Kasumi-1 (cell line): ENCODE measurements around the gene ZNF76.

Experiments
- DNase-seq, 2 experiments: peaks; one replicate each; lab custom pipeline; 2025; lab: John Stamatoyannopoulos, UW

Gene ZNF76

DNA sequence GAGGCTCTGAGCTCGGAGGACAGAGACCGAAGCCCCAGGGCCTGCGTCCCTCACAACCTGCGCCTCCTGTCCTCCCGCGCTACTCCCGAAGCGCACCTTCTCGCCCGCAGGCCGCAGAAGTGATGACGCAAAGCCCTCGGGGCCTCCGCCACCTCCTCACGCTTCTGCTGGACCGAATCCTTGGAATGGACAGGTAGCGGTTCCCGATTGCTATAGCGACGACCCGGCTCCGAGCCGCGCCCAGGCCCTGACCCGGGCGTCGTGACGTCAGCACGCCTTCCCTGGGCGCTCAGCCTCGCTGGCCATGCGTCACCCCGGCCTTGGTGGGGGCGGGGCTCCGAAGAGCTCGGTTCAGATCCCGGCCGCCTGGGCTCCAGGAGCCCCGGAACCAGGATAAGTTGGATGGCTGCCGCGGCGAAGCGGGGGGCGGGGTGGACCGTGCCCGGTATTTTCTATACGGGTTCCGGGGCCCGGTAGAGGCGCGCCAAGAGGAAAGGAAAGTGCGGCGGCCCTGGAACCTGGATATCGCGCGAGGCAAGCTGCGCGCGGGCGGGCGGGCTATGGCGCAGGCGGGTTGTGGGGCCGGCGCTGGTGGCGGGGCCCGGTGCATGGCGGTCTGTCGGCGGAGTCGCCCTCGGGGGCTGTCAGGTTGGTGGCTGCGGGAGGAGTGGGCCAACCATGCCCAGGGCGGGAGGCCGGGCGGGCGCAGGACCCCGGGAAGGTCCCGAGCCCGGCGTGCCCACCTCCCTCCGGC, at the start of gene ZNF76:
Gene ZNF76 (plus strand): TSS at position 542 of the 754 bp plus-strand sequence. CDS start 21,417 bp downstream, outside the sequence.
- DNase-seq: peak; percentile 84 to 90

DNA sequence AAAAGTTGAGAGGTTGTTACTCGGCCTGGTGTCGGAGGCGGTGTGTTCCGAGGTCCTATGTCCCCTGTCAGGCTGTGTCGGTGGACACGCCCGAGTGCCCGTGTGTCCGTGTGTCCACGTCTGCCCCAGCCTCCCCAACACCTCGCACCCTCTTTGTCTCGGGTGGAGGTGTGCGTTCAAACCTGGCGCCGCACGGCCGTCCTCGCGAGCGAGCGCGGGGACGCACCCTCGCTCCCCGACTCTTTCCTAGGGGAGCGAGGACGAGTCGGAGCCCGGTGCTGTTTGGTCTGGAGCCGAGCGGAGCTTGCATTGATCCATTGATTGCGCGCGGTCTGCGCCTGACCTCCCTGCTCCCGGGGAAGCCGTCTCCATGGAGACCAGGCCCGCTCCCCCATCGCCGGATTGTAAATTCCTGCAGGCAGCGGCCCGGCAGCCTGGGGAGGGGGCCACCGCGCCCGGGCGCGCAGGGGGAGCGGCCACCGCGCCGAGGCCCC, 46.2 kb upstream of the ZNF76 start:
- no peak for DNase-seq

DNA sequence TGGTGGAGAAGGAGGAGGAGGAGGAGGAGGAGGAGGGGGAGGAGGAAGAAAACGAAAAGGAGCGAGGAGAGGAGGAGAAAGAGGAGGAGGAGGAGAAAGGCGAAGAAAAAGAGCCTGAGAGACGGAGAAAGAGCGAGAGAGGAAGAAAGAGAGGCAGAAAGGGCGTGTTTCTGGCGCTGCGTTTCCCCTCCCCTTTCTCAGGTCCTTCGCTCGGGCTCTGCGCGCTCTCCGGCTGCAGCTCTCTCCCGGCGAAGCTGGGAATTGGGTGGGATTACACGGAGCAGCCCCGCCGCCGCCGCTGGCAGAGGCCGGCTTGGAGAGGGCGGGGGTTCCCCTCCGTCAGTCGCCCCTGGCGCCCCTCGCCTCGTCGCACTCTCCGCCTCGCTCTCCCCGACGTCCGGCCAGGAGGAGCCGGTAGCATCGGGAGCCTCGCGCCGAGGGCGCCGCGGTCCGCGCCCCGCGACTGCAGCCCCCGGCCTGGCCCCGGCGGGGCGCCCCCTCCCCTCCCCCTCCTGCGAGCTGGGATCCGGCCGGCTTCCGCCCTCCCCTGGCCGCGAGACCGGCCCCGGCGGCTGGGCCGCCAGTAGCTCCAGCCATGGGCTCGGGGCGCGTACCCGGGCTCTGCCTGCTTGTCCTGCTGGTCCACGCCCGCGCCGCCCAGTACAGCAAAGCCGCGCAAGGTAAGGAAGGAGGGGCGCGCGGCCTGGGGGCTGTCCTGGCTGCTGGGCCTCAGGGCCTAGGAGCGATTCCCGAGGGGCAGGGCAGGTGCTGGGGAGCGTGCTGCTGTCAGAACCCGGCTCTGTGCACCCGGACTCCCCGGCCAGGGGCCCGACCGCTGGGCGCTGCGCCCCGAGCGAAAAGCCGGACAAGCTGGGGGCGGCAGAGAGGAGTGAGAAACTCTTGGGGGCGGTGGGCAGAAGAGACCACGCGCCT, 45.4 kb upstream of the ZNF76 start, which contains the start of gene SCUBE3:
Gene SCUBE3 (plus strand): TSS at position 133 of the 933 bp plus-strand sequence. CDS start 463 bp downstream, at position 596.
- DNase-seq: peak; percentile 12 to 19

DNA sequence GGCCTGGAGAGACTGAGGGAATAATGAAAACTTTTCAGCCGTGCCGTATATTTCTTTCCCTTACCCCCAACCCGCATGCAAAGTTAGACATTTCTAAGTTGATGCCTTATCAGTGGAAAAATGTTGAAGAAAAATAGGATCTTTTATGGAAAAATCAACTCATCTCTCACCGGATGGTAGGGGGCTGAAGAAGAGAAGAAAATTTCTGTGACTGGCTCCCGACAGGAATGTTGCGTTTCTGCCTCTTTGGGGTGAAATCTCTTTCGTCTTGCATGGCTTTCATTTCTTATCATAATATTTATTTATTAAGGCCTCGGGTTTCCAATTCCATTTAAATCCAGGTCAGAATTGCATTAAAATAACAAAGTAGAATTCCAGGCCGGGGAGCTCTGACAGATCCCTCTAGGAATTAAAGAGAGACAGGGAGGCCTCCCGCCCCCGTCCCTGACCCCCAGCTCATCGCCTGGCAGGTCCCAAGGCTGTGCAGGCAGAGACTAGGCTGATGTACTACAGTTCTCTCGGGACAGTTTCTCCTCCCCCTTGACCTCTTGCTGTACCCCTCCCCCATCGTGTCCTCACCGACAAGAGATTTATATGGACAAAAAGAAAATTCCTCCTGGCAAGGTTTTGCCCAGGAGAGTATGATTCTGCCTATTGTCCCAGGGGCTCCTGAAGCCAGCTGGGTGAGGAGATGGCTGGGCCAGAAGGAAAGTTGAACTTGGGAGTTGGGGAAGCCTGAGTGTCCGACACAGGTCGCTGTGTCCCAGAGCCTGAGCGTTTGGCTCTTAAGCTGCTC, 44.5 kb upstream of the ZNF76 start:
- no peak for DNase-seq

DNA sequence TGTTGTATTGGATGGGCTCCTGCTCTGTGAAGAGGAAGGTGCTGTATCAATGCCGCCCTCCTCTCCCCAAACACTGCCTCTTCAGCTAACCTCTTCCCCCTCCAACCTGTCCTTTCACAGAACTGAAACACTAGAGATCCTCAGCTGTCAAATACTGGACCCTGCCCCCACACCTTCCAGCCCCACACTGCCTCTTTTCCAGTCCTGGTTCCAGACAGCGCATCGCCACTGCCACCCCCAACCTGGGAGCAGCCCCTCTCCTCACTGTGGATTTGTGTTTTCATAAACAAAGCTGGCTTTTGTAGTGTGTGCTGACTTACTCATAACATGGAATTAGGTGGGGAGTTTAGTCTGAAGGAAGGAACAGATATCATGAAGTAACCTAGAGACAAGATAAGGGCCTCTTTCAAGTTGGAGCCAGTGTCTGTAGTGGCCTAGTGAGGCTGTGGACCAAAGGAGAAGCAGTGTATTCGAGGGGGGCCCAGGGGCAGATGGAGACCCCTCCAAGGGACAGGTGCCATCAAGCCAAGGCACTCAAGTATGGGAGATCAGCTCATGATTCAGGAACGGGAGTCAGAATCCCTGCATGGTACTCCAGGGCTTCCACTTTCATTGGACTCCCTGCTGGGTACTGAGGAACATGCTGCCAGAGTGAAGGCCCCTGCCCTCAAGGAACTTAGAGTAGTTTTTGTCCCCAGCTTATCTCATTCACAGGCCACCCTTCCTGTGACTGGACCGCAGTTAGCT, 43.7 kb upstream of the ZNF76 start:
- DNase-seq: no peak

DNA sequence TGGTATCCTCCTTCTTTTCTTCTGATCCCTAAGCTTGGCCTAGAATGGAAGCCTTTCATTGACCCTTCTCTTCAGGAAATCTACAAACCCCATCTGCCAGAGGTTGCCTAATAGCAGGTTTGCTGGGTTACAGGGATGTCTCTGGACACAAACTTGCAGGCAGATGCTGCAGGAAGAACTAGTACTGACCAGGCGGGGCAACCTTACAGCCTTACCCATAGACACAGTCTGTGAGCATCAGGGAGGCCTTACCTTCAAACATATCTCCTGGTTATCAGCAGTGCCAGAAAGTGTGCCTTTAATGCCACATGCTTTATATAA, 43.2 kb upstream of the ZNF76 start:
- DNase-seq: no peak

DNA sequence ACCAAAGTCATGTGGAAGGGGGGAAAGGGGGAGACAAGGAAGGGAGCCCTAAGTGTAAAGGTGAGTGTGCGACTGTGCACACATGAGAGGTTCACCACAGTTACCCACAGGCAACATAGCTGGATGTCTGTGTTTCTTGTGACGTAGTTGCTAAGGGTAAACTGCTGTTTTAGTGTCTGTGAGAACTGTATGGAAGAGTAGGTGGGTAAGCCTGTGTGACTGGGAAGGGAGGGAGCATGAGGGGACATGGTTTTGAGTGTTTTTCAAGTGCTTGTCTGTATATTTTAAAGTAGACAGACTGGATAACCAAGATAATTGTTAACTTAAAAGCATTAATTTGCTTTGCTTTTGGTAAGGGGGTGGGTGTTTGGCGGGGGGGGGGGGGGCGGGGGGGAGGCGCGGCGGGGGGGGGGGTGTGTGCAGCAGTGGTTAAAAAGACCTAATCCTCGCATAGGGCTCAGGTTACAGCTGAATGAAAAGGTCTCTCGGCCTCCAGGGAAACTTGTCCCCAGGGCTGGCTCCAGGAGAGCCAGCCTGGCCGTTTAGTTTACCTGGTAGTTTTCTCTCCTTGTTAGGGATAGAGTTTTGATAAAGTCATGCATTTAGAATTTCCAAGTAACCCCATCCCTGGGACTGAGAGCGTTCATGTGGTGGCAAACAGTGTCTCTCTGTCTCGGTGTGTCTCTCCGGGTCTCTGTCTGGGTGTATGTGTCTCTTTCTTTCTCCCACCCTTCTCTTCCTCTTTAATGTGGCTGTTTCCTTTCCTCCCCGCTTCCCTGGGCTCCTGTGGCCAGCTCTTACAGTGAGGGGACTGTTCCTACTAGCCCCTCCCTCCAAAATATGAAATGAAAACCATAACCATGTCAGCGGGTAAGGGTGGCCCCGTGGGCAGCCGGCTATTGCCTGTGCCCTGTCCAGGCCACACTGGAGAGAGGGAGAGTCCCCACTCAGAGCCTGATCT, 42.4 kb upstream of the ZNF76 start:
- DNase-seq: no peak

DNA sequence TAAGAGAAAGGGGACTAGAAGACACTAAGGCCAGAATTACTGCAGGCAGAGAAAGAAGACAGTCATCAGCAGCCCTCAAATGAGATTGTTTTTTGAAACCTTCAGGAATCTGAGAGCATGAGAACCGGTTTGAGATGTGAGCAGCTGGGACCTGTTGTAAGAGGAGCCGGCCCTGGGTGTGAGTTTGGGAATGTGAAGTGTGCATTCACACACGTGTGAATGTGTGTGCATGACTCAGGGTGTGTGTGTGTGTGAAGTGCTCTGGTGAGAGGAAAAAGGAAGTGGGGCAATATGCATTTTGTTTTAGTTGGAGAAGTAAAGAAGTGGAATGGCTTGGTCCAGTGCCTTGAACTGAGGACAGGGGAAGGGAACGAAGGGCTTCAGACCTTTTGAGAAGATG, 41.5 kb upstream of the ZNF76 start:
- peak; percentile 27 to 52 for DNase-seq

DNA sequence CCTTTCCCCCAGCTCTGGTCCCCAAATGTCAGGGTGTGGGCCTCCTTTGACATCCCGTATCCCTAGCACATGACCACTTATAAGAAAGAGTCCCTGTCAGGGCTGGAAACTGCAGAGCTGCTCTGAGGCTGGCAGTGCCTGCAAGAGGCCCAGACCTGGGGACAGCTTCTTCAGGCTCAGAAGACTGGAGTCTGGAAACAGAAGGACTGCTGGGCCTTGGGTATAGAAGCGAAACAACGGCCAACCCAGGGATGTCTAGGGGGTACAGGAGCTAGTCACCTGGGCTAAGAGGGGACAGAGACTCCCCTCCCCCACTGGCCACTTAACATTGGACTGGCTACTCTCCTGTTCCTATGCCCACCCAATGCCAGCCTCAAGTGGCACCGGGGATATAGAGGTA, 41.1 kb upstream of the ZNF76 start:
- DNase-seq: no peak

DNA sequence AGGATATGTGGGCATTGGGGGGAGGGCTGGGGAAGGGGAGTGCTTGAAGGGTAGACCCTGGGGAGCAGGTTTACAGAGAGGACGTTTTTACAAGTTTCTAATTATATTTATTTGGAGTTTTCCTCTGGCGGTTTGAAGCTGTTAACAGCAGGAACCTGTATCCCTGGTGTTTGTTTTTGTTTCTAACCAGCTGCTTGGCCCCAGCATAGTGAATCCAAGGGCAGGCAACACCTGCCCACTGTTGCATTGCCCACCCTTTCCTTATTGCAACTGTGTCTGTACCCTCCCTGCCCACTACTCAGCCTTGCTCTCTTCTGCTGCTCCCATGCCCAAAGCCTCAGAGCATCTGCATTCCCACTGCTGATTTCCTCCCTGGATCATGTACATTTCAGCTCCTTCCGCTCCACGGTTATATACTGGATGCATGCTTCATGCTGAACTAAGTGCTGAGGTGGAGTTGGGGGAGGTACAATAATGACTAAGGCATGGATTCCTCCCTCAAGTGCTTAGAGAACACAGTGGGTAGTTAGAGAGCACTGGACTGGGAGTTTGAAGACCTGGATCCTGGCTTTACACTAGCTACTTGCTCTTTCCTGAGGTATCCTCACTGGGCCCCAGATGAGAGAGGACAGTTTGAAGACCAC, 39.7 kb upstream of the ZNF76 start:
- DNase-seq: no peak

DNA sequence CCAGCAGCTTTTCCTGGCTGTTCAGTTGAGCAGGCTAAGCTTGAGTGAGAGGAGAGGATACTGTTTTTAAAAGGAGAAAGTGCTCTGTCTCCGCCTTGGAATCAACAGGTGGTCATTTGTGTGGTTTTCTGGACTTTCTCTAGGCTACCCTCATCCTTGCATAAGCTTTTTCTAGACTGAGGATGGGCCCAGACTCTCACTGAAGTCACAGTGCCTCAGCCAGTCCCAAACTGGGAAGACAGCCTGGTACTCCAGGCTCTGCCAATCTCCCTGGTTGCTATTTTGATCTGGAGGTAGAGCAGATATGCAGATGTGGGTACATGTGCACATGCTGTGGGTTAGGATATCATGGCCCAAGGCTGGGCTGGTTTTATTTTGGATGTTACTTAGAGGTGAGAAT, 38.8 kb upstream of the ZNF76 start:
- DNase-seq: no peak

DNA sequence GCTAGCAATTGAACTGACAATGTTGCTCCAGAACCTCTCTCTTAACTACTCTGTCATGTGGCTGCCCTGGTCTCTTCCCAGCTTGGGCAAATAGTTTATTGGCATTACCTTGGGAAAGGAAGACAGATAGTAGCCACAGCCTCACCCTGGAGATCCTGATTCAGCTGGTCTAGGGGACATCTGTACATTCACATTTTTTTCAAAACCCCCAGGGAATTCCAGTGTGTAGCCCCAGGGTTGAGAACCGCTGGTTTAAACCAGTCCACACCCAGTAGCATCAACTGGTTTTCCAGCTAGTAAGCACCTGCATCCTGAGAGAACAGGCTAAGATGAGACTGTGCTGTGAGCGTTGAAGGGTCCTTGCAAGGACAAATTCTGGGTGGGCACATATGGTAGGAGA, 36.1 kb upstream of the ZNF76 start:
- no peak for DNase-seq

DNA sequence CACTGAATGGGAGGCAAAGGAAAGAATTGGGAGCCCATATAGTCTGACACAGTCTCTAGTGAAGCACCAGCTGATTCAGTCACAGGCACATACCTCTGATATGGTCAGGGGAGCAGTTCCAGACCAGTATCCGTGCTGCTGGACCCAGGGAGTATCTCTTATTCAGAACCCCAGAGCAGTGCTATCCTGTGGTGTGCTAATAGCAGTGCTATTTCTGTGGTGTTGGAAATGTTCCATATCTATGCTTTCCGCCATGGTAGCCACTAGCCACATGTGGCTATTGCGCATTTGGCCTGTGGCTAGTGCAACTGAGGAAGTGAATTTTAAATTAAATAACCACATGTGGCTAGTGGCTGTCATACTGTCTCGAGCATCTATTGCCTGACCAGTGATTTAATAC, 34.8 kb upstream of the ZNF76 start:
- DNase-seq: no peak

DNA sequence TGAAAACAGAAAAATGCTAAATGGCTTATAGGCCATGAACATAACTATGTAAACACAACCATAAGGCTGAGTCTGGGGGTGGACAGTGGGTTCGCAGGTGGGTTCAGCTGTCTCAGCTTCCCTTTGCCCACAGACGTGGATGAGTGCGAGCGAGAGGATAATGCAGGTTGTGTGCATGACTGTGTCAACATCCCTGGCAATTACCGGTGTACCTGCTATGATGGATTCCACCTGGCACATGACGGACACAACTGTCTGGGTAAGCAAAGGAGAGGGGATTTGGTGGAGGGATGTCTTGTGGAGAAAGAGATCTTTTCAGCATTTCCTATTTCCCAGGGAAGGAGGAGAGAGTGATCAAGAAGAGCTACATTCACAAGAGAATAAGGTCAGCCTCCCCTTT, 31.1 kb upstream of the ZNF76 start:
- DNase-seq: no peak

DNA sequence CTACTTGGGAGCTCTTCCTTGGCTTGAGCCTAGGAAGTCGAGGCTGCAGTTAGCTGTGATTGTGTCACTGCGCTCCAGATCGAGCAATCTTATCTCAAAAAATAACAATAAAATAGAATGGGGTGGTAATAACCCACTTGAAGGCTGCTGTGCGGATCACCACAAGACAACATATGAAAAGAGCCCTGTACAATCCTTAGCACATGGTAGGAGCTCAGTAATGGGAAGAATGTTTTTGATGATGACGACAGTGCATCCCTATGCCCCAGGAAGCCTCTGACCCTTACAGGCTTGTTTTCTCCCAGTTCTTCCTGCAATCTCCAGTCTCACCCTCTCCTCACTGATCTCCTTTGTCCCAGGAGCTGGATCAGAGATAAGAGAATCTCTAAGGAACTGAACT, 30.2 kb upstream of the ZNF76 start:
- no peak for DNase-seq

DNA sequence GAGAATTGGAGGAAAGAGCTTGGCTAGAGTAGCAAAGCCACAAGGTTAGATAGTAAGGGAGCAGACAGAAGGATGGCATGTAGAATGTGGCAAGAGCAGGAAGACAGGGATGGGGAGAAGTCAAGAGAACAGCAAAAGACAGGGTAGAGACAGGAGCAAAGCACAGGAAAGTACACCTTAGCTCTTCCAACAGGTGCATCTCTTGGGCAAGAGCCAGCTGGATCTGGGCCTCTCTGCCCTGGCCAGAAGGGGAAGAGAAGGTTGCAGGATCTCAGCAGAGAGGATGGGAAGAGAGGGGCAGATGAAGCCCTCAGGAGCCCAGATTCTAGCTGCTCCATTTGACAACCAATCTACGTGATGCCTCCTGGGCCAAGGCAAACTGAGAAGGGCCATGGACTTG, 29.0 kb upstream of the ZNF76 start:
- DNase-seq: no peak

DNA sequence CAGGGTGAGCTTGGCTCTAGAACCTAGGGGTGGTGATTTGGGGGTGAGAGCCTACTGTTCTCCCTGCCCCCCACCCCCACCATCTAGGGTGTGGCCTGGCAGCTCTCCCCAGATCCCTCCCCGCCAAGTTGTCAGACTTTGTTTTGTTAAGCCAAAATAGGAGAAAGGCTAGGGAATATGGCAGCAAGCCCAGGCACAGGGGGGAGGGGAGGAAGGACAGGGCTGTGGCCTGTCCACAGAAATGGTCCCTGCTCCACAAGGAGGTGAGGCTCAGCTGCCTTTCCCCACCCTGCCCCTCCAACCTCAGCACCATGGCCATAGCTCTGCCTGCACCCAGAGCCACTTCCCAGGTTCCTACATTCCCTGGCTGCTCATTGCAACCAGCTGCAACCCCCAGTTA, 28.6 kb upstream of the ZNF76 start:
- DNase-seq: no peak

DNA sequence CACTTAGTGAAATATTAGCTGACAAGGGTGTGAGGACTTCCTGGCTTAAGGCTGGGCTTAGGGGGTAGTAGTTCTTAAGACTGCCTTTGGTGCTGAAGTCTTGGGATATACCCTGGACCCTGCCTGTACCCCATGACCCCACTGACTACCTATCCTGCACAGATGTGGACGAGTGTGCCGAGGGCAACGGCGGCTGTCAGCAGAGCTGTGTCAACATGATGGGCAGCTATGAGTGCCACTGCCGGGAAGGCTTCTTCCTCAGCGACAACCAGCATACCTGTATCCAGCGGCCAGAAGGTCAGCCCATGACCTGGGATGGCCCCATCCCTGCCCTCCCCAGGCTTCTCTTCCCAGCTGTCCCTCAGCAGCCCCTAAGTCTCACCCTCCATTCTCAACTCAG, 28.0 kb upstream of the ZNF76 start:
- no peak for DNase-seq

DNA sequence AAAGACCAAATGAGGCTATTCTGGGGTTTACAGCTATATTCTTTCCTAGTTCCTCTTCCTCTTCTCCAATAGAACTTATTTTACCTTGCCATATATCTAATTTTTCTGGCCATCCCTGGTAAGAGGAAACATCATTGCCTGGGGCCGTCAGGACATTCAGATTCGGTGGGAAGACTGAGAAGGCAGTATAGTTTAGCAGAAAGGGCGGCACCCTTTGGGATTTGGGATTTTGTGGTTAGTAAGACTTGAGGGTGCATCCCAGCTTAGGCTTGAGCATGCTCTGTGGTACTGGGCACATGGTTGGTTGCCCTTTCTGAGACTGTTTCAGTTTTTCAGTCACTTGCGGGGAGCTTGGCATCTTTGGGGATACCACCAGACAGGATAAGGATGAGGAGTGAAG, 24.6 kb upstream of the ZNF76 start:
- DNase-seq: no peak

DNA sequence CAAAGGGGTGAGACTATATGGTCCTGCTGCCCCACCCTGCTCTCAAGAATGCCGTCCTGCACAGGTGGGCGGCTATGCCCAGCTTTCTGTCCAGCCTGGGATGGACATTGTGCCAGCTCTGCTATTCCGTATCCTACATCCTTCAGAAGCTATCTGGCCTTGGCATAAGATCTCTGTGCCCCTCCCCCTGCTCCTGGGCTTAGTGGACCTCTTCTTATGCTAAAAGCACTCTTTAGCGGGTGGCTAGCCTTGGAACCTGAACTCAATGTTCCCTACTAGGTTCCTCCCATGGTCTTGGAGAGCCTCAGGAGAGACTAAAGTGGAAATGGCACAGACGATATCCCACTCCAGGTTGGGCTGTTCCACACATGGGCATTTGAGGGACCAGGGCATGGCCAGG, 23.3 kb upstream of the ZNF76 start:
- DNase-seq: no peak
